Measurements from ENCODE around the gene MAP2K7.

MAP2K7 gene

DNA sequence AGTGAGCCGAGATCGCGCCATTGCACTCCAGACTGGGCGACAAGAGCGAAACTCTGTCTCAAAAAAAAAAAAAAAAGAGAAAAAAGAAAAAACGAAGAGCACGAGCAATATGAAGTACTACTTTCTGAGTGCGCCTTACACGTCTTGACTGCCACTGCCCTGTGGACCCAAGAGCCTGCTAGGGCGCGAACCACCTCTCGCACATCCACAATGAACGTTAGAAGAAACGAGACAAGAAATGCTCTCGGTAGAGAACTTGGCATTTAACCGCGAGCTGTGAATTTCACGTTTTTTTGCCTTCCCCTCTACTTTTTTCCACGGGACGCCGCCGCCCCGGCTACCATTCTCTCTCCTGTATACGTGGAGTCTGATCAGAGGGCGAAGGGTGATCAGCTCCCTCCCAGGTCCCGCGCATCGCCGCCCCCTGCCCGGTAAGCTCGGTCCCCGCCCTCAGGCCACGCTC lies 39.3 kb downstream of the MAP2K7 start:
- peak overlapping the region; percentile 90 for H3K27ac ChIP-seq (ENCODE audit: extremely low read depth, low read depth, low read length)
- ChIA-PET CTCF (interaction anchor here (0.6 to 2.6 kb wide), 21 partner anchors 11 to 566 kb away, joined by 3 to 26 read pairs (median 4); partner anchors contain the start of genes CTXN1 and SNAPC2), POLR2A (interaction anchor here (0.6 to 4.2 kb wide), 33 partner anchors 10 to 380 kb away, joined by 3 to 60 read pairs (median 5); partner anchors contain the start of genes CCL25, CTXN1, ELAVL1 and MAP2K7)
- H3K4me1 ChIP-seq (ENCODE audit: control insufficient read depth, insufficient read depth, low read length): no peaks in the 10 kb centered on the region
- peaks cover under 1 to 34% of the 10 kb centered on the region in 2 experiments for H3K36me3 ChIP-seq (ENCODE audit: control insufficient read depth in 2 of 2, insufficient read depth in 1 of 2, low read length in 2 of 2)
- peak overlapping the region; percentile 99 for H3K4me3 ChIP-seq (ENCODE audit: low read depth, low read length)
- H3K9me3 ChIP-seq (ENCODE audit: control insufficient read depth, insufficient read depth, low read depth, low read length): no peaks in the 10 kb centered on the region
- TF ChIP-seq SALL2 (tag by site-specific recombination; IDR thresholded peaks at IDR 0.05; ENCODE audit: borderline replicate concordance): no peak
- no peak for TF ChIP-seq ZNF221 (tag by site-specific recombination; IDR thresholded peaks at IDR 0.05; ENCODE audit: borderline replicate concordance)
- no peak for TF ChIP-seq ZNF121 (tag by site-specific recombination; IDR thresholded peaks at IDR 0.05)
- TF ChIP-seq, protein P1, sequence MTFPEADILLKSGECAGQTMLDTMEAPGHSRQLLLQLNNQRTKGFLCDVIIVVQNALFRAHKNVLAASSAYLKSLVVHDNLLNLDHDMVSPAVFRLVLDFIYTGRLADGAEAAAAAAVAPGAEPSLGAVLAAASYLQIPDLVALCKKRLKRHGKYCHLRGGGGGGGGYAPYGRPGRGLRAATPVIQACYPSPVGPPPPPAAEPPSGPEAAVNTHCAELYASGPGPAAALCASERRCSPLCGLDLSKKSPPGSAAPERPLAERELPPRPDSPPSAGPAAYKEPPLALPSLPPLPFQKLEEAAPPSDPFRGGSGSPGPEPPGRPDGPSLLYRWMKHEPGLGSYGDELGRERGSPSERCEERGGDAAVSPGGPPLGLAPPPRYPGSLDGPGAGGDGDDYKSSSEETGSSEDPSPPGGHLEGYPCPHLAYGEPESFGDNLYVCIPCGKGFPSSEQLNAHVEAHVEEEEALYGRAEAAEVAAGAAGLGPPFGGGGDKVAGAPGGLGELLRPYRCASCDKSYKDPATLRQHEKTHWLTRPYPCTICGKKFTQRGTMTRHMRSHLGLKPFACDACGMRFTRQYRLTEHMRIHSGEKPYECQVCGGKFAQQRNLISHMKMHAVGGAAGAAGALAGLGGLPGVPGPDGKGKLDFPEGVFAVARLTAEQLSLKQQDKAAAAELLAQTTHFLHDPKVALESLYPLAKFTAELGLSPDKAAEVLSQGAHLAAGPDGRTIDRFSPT (tag by site-specific recombination; IDR thresholded peaks at IDR 0.05): peak; percentile 53; the same call in 1 of the 2 replicates
- TF ChIP-seq, protein P2, sequence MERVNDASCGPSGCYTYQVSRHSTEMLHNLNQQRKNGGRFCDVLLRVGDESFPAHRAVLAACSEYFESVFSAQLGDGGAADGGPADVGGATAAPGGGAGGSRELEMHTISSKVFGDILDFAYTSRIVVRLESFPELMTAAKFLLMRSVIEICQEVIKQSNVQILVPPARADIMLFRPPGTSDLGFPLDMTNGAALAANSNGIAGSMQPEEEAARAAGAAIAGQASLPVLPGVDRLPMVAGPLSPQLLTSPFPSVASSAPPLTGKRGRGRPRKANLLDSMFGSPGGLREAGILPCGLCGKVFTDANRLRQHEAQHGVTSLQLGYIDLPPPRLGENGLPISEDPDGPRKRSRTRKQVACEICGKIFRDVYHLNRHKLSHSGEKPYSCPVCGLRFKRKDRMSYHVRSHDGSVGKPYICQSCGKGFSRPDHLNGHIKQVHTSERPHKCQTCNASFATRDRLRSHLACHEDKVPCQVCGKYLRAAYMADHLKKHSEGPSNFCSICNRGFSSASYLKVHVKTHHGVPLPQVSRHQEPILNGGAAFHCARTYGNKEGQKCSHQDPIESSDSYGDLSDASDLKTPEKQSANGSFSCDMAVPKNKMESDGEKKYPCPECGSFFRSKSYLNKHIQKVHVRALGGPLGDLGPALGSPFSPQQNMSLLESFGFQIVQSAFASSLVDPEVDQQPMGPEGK (tag by site-specific recombination; IDR thresholded peaks at IDR 0.05): 0 out of 2 replicates have a peak, but pooled peaks have one; percentile 15
- TF ChIP-seq ZNF335 (tag by site-specific recombination; conservative IDR thresholded peaks at IDR 0.05): peak; percentile 42; the same call in 1 of the 2 replicates
- TF ChIP-seq, protein P3, sequence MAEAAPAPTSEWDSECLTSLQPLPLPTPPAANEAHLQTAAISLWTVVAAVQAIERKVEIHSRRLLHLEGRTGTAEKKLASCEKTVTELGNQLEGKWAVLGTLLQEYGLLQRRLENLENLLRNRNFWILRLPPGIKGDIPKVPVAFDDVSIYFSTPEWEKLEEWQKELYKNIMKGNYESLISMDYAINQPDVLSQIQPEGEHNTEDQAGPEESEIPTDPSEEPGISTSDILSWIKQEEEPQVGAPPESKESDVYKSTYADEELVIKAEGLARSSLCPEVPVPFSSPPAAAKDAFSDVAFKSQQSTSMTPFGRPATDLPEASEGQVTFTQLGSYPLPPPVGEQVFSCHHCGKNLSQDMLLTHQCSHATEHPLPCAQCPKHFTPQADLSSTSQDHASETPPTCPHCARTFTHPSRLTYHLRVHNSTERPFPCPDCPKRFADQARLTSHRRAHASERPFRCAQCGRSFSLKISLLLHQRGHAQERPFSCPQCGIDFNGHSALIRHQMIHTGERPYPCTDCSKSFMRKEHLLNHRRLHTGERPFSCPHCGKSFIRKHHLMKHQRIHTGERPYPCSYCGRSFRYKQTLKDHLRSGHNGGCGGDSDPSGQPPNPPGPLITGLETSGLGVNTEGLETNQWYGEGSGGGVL (tag by site-specific recombination; IDR thresholded peaks at IDR 0.05): no peak
- TF ChIP-seq AEBP2 (tag by site-specific recombination; IDR thresholded peaks at IDR 0.05; ENCODE audit: borderline replicate concordance): no peak
- TF ChIP-seq, protein P4, sequence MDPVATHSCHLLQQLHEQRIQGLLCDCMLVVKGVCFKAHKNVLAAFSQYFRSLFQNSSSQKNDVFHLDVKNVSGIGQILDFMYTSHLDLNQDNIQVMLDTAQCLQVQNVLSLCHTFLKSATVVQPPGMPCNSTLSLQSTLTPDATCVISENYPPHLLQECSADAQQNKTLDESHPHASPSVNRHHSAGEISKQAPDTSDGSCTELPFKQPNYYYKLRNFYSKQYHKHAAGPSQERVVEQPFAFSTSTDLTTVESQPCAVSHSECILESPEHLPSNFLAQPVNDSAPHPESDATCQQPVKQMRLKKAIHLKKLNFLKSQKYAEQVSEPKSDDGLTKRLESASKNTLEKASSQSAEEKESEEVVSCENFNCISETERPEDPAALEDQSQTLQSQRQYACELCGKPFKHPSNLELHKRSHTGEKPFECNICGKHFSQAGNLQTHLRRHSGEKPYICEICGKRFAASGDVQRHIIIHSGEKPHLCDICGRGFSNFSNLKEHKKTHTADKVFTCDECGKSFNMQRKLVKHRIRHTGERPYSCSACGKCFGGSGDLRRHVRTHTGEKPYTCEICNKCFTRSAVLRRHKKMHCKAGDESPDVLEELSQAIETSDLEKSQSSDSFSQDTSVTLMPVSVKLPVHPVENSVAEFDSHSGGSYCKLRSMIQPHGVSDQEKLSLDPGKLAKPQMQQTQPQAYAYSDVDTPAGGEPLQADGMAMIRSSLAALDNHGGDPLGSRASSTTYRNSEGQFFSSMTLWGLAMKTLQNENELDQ (tag by site-specific recombination; IDR thresholded peaks at IDR 0.05; ENCODE audit: low read depth): no peak
- TF ChIP-seq ZBTB48 (tag by site-specific recombination; IDR thresholded peaks at IDR 0.05): 0 out of 2 replicates have a peak, but pooled peaks have one; percentile 46
- TF ChIP-seq, protein P5, sequence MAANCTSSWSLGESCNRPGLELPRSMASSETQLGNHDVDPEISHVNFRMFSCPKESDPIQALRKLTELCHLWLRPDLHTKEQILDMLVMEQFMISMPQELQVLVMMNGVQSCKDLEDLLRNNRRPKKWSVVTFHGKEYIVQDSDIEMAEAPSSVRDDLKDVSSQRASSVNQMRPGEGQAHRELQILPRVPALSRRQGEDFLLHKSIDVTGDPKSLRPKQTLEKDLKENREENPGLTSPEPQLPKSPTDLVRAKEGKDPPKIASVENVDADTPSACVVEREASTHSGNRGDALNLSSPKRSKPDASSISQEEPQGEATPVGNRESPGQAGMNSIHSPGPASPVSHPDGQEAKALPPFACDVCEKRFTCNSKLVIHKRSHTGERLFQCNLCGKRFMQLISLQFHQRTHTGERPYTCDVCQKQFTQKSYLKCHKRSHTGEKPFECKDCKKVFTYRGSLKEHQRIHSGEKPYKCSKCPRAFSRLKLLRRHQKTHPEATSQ (tag by site-specific recombination; IDR thresholded peaks at IDR 0.05): 0 out of 2 replicates have a peak, but pooled peaks have one; percentile 58
- no peak for TF ChIP-seq ZNF114 (tag by site-specific recombination; IDR thresholded peaks at IDR 0.05)
- no peak for TF ChIP-seq GLIS2 (tag by site-specific recombination; IDR thresholded peaks at IDR 0.05)
- no peak for TF ChIP-seq ZNF214 (tag by site-specific recombination; IDR thresholded peaks at IDR 0.05; ENCODE audit: borderline replicate concordance)
- TF ChIP-seq, protein P6, sequence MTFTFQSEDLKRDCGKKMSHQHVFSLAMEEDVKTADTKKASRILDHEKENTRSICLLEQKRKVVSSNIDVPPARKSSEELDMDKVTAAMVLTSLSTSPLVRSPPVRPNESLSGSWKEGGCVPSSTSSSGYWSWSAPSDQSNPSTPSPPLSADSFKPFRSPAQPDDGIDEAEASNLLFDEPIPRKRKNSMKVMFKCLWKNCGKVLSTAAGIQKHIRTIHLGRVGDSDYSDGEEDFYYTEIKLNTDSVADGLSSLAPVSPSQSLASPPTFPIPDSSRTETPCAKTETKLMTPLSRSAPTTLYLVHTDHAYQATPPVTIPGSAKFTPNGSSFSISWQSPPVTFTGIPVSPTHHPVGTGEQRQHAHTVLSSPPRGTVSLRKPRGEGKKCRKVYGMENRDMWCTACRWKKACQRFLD (tag by site-specific recombination; IDR thresholded peaks at IDR 0.05): no peak
- no peak for TF ChIP-seq ZNF544 (tag by site-specific recombination; IDR thresholded peaks at IDR 0.05)
- TF ChIP-seq ZBTB11 (tag by site-specific recombination; conservative IDR thresholded peaks at IDR 0.05; ENCODE audit: low read depth): no peak

Data from HEK293 (cell line).